Activated T-helper 1 cell treated with Interleukin-2 at 50 U/mL for 16 hours (primary cell): ENCODE measurements around the gene ZC3HAV1L.
"Not testable (repeated sequence)": the region's sequence is repeated elsewhere in the genome, so short reads cannot be mapped to it uniquely, and the experiment has no call there.

ENCODE experiments used
- DNase-seq: peaks from one replicate; pipeline ENCODE4 v3.0.0-alpha.2; 2020; ENCODE audit warnings: low read depth

The ZC3HAV1L gene

DNA sequence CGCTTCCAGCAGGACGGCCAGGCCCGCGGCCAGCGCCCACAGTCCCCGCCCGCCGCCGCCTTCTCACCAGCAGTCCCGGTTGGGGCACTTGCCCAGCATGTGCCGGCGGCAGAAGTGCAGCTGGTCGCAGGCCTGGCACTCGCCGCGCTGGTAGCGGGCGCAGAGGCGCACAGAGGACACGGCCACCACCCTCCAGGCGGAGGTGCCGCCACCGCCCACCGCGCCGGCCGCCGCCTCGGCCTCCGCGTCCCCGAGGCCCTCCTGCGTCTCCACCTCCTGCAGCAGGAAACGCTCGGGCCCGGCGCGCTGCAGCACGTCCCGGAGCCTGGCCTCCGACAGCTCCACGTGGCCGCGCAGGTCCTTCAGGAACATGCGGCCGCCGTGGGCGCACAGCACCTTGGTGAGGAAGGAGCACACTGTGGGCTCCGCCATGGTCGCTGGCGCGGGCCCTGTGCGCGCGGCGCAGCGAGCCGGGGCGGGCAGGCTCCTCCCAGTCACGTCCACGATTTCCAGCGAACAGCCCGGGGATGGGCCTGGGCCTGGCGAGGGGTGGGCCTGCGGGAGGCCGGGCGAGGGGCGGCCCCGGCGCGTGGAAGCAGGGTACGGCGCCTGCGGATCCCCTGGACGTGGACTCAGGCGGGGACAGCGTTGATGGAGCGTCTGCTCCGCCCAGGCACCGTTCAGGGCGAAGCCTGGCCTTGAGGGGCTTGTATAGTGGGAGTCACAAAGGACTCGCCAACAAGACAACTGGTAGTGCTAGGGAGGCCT lies at the start of gene ZC3HAV1L:
Gene ZC3HAV1L, minus strand, starts transcription at position 457 of the 768 bp plus-strand sequence. Its CDS starts 25 bp downstream, at position 432.
- DNase-seq: peak; percentile 19

DNA sequence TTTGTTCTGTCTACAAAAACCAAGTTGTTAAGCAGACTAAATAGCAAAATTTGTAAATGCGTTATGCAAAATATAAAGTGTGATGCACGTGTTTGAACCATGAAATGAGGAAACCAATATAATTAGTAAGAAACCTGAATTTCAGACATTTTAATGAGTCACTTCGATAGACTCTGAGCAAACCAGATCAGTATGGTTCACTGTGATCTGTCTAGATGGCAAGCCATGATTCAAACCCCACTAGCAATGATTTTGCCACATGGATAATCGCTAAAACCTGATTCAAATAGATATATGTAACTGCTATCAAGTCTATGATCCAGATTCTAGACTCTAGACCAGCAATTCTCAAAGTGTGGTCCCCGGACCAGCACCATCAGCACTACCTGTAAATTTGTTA lies 48.9 kb upstream of the ZC3HAV1L start:
- no peak for DNase-seq

- no peak for DNase-seq
Observed at GRCh38 chr7:139081584-139081983, 45.7 kb upstream of the ZC3HAV1L start.

DNA sequence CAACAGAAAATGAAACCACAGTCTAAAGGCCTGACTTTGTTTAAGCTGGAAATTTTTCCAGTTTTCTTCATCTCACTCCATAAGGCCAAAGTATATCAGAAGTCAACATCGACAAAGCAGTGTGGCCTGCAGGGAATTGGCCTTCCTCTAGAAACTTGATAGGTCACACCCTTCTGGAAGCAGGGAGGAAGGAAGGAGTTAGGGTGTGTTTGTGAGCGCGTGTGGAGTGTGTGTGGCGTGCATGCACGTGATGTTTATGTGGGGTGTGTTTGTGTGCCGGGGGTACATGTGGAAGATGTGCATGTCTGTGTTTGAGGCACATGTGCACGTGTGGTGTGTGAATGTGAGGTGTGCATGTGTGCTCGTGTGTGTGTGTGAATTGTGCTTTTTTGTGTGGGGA lies 45.1 kb upstream of the ZC3HAV1L start:
- DNase-seq: no peak

DNA sequence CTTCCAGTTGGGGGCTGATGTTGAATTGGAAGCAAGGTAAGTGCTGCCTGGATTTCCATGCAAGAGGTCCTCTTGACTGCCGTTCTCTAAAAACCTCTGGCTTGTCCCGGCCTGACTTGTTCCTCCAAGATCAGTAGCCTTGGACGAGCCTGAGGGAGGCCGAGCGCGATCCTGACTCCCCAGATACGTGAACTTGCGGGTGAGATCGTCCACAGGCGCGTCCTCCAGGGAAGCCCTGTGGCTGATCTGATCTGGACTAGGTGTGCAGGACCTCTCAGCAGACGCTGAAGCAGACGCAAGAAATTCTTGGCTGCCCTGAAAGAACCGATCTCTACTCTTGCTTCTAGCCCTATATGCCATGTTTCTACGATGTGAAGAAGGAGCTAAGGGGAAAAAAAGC lies 44.0 kb upstream of the ZC3HAV1L start:
- no peak for DNase-seq

- no peak for DNase-seq
Observed at GRCh38 chr7:139078911-139079310, 43.1 kb upstream of the ZC3HAV1L start.

- no peak for DNase-seq
Observed at GRCh38 chr7:139078399-139078798, 42.6 kb upstream of the ZC3HAV1L start.

GRCh38 chr7:139077706-139078105 lies 41.9 kb upstream of the ZC3HAV1L start:
- DNase-seq: not testable (repeated sequence)

DNA sequence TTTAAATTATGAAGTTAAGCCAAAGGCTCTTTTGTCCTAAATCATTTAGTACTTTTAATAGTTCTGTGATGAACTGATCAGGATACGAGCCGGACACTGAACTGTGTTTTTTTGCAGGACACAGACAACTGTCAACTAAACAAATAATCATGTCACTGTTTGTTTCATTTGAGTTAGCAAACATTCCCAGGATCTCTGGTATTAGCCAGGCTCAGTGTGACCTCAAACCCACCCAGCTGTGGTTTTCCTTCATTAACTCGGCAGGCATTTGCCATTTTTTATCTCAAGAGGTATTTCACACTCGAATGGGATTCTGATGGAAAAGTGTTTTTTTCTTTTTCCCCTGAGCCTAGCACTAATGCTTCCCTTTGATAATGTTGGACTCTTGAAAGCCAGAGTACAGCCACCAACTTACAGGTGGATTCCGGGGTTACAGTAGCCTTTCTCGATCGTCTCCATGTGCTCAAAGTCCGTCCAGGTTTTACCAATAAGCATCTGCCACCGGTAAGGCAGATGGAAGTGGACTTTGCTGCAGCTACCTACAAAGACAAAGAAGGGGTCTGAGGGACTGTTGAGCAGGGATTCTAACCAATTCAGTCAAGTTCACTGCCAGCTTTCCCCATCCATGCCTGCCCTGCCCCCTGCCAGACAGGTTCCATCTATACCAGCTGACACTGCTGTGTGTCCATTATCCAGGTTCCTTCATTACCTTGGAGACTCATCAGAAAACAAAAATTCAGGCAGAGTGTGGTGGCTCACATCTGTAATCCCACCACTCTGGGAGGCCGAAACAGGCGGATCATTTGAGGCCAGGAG lies 40.2 kb upstream of the ZC3HAV1L start:
- DNase-seq: no peak

DNA sequence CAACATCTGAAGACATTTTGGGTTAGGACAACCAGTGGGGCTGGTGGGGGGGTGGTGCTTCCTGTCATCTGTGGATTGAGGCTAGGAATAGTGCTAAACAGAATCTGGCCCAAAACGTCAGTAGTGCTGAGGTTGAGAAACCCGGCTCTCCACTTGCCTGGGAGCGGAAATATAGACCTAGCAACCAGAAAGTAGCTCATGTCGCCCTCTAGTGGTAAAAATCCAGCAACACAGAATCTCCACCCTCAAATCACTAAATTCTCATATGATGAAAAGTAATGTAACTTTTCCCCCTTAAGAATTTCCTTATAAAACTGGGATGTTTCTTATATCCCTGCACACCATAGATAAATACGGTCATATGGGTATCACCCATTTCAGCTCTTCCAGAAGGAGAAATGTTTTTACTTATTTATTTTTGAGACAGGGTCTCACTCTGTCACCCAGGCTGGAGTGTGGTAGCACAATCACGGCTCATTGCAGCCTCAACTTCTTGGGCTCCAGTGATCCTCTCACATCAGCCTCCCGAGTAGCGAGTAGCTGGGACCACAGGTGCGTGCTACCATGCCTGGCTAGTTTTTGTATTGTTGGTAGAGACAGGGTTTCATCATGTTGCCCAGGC lies 39.3 kb upstream of the ZC3HAV1L start:
- DNase-seq: peak; percentile 42

GRCh38 chr7:139072796-139073195 lies 37.0 kb upstream of the ZC3HAV1L start:
- DNase-seq: no peak

DNA sequence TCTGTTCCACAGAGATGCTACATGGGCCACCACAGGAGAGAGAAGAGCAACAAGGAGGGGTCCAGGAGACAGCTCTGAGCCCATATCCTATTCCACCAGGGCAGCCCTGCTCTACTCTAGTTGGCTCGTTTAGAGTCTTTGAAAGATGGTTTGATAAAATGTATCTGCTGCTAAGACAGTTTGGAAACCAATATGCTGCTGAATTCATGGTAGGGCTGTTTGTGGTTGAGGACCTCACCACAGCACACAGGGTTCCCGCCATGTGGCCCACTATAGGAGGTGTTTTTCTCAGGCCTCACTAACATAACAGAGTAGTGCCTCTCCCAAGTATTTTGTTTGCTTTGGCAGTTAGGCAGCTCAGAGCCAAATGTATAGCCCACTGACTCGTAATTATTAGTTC lies 35.8 kb upstream of the ZC3HAV1L start:
- DNase-seq: no peak

GRCh38 chr7:139068544-139069399 lies 32.9 kb upstream of the ZC3HAV1L start:
- no peak for DNase-seq

GRCh38 chr7:139066315-139066714 lies 30.5 kb upstream of the ZC3HAV1L start:
- DNase-seq: no peak

DNA sequence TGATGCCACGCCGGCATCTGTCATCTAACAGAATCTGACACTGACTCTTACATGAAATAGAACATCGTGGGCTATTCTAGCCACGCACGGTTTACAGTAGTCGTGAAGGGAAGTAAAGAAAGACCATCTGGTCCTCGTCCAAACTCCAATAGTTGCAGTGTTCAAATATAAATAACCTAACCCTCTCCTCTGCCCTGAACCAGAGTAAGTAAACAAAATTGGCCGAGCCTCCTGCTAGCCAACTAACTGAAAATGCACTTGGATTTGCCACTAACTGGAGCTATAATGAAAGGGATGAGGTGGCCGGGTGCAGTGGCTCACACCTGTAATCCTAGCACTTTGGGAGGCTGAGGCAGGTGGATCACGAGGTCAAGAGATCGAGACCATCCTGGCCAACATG lies 29.5 kb upstream of the ZC3HAV1L start:
- no peak for DNase-seq

DNA sequence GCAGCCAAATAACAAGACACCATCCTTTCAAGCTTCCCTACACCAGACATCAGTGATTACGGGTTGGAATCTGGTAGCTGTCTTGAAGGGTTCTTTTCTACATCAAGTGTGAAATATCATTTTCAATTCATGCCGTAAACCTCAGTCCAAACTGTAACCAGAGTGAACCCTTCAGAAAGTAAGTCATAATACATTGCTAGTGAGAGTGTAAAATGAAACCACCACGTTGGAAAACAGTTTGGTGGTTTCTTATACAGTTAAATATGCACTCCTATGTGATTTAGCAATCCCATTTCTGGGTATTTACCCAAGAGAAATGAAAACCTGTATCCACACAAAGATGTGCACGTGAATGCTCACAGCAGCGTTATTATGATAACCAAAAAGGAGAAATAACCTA lies 25.6 kb upstream of the ZC3HAV1L start:
- no peak for DNase-seq

DNA sequence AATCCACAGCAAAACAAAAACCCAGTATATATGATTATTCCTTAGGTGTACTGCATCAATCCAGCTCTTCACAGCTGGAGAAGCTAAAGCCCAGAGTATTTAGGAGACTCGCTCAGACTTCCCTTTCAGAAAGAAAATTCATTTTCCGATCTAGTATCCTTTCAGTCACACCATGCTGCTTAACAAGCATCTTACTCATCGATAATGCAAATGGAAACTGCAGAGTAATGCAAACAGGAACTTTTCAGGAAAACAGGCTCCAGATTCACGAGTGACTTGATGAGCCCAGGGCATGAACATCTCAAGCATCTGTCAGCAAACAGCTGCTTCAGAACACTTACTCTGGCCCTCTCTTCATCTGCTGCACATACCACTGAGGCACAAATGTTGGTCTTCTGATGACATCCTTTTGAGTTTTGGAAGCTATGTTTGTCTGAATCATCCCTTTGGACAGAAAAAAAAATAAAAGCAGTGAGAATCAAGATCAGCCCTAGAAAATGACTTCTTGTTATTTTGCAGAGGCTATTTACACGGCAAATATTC lies 24.9 kb upstream of the ZC3HAV1L start:
- DNase-seq: no peak

DNA sequence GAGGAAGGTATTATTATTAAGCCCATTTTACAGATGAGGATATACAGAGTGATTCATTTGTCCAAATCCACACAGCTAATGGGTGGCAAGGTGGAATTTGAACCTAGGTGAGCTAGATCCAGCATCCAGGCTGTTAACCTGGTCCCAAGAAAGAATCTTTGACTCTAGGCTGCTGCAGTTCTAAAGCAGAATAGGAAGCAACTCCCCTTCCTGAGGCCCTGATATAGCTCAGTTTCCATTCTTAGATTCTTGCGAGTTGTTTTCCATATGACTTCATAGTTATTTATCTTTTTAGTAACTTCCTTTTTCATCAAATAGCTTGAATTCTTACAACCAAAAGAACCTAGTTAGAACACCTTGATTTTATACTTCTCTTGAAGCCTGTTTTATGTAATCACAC lies 24.1 kb upstream of the ZC3HAV1L start:
- no peak for DNase-seq

- DNase-seq: no peak
Observed at GRCh38 chr7:139058943-139059342, 23.1 kb upstream of the ZC3HAV1L start.

GRCh38 chr7:139055674-139056073 lies 19.8 kb upstream of the ZC3HAV1L start:
- DNase-seq: no peak

DNA sequence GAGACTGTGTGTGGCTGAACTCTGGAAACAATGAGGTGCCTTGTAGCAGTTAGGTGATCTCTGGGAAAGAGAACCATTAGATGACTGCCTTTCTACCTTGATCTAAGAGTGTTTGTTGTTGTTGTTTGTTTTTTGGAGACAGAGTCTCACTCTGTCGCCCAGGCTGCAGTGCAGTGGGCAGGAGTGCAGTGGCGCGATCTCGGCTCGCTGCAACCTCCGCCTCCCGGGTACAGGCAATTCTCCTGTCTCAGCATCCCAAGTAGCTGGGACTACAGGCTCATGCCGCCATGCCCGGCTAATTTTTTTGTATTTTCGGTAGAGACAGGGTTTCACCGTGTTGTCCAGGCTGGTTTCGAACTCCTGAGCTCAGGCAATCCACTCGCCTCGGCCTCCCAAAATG lies 18.8 kb upstream of the ZC3HAV1L start:
- DNase-seq: not testable (repeated sequence)

DNA sequence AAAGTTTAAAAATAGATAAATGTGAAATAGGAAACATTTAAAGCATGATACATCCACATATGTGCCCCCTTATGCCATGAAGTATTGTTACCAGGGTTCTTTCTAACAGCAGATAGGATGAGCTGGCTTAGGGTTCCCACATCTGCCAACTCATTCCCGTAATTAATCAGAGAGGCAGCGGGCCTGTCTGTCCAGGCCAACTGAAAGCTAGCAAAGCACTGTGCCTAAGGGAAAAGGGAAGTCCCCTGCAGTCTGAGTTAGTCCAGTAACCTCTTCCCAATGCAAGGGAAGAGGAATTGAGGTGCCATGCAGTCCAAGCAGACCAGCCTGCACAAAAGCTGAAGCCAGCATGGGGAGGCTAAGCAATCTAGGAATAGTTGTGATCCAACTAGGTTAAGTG lies 18.3 kb upstream of the ZC3HAV1L start:
- DNase-seq: no peak
